WTC11 (cell line): Measurements from ENCODE around the gene FKBP14. TPM values are rescaled to one million over a fixed set of nuclear protein-coding genes. Genes with fewer than 3 reads are reported as not detected.

Experiments used
- ATAC-seq: fragments of 200-7000 bp; cut with Tn5 transposase; 2 replicates; pipeline ENCODE4 v1.10.0; 2021; ENCODE audit warnings: mild to moderate bottlenecking, moderate library complexity
- CTCF ChIA-PET: fragments of 300-600 bp; sonication (Branson Sonifier 250); formaldehyde crosslinking; loops from one replicate; lab custom pipeline; 2021; ENCODE audit warnings: antibody characterized with exemption; lab: Charles Lee
- POLR2A ChIA-PET: fragments of 350-600 bp; sonication (Branson Sonifier 250); formaldehyde crosslinking; loops from one replicate; lab custom pipeline; 2021; ENCODE audit warnings: antibody characterized with exemption; lab: Charles Lee
- DNase-seq: peaks from one replicate; pipeline ENCODE4 v3.0.0; 2021; ENCODE audit warnings: low spot score
- H3K27ac Mint-ChIP-seq: 2 replicates; pipeline ENCODE4 v1.8.0; 2021; ENCODE audit warnings: mixed read lengths
- H3K27me3 Mint-ChIP-seq: 2 replicates; pipeline ENCODE4 v1.8.0; 2021; ENCODE audit warnings: low read depth, mild to moderate bottlenecking, moderate library complexity, mixed read lengths
- H3K36me3 Mint-ChIP-seq: 2 replicates; pipeline ENCODE4 v1.8.0; 2021; ENCODE audit warnings: mixed read lengths
- H3K4me1 Mint-ChIP-seq: 2 replicates; pipeline ENCODE4 v1.8.0; 2022; ENCODE audit warnings: mixed read lengths
- H3K4me3 Mint-ChIP-seq: 2 replicates; pipeline ENCODE4 v1.8.0; 2021; ENCODE audit warnings: mild to moderate bottlenecking, moderate library complexity, mixed read lengths
- H3K9me3 Mint-ChIP-seq: 2 replicates; pipeline ENCODE4 v1.8.0; 2021; ENCODE audit warnings: mixed read lengths
- AFF4 ChIP-seq: sonication (generic); formaldehyde crosslinking; IDR thresholded peaks from 2 replicates; pipeline ENCODE4 v1.8.1; 2023; ENCODE audit warnings: mild to moderate bottlenecking, missing genetic modification reagents, borderline replicate concordance
- AR ChIP-seq: fragments of 250-450 bp; sonication (Bioruptor Pico); IDR thresholded peaks from 2 replicates; pipeline ENCODE4 v1.9.0; 2021; ENCODE audit warnings: mild to moderate bottlenecking
- CREB1 ChIP-seq: sonication (generic); formaldehyde crosslinking; IDR thresholded peaks from 2 replicates; pipeline ENCODE4 v1.8.0; 2023; ENCODE audit warnings: mild to moderate bottlenecking, missing genetic modification reagents
- ERG ChIP-seq: fragments of 250-450 bp; sonication (Bioruptor Pico); IDR thresholded peaks from 2 replicates; pipeline ENCODE4 v1.8.0; 2021; ENCODE audit warnings: mild to moderate bottlenecking
- GRHL2 ChIP-seq: fragments of 250-450 bp; sonication (Bioruptor Pico); IDR thresholded peaks from 2 replicates; pipeline ENCODE4 v1.8.0; 2022; ENCODE audit warnings: mild to moderate bottlenecking, moderate library complexity; ENCODE audit not compliant: insufficient replicate concordance, severe bottlenecking
- MYBL2 ChIP-seq: sonication (generic); formaldehyde crosslinking; IDR thresholded peaks from 2 replicates; pipeline ENCODE4 v1.8.1; 2023; ENCODE audit warnings: mild to moderate bottlenecking, moderate library complexity, missing genetic modification reagents
- PRRX2 ChIP-seq: fragments of 250-450 bp; sonication (Bioruptor Pico); IDR thresholded peaks from 2 replicates; pipeline ENCODE4 v1.8.0; 2021; ENCODE audit warnings: mild to moderate bottlenecking
- RELA ChIP-seq: sonication (generic); formaldehyde crosslinking; IDR thresholded peaks from 2 replicates; pipeline ENCODE4 v1.8.1; 2022; ENCODE audit warnings: missing genetic modification reagents, mild to moderate bottlenecking, borderline replicate concordance
- ZBTB21 ChIP-seq: sonication (generic); formaldehyde crosslinking; IDR thresholded peaks from 2 replicates; pipeline ENCODE4 v1.8.1; 2023; ENCODE audit warnings: mild to moderate bottlenecking, missing genetic modification reagents, borderline replicate concordance
- ZNF121 ChIP-seq: sonication (generic); formaldehyde crosslinking; IDR thresholded peaks from 2 replicates; pipeline ENCODE4 v1.8.0; 2023; ENCODE audit warnings: missing genetic modification reagents
- ZNF263 ChIP-seq: sonication (generic); formaldehyde crosslinking; IDR thresholded peaks from 2 replicates; pipeline ENCODE4 v1.8.1; 2022; ENCODE audit warnings: low read depth, mild to moderate bottlenecking, moderate library complexity, missing genetic modification reagents
- ZNF317 ChIP-seq: sonication (generic); formaldehyde crosslinking; IDR thresholded peaks from 2 replicates; pipeline ENCODE4 v1.8.1; 2023; ENCODE audit warnings: low read depth, mild to moderate bottlenecking, moderate library complexity, missing genetic modification reagents, borderline replicate concordance
- total RNA-seq: library from RNA; stranded (reverse); gene quantifications from 3 replicates; pipeline ENCODE4 v1.2.3, GENCODE V29; 2021
- TF ChIP-seq, protein P1 (sequence below): sonication (generic); formaldehyde crosslinking; IDR thresholded peaks from 2 replicates; pipeline ENCODE4 v1.8.1; 2022; ENCODE audit warnings: low read depth, missing genetic modification reagents, borderline replicate concordance
- TF ChIP-seq, protein P2 (sequence below): sonication (generic); formaldehyde crosslinking; IDR thresholded peaks from 2 replicates; pipeline ENCODE4 v1.8.1; 2023; ENCODE audit warnings: mild to moderate bottlenecking, missing genetic modification reagents
- TF ChIP-seq, protein P3 (sequence below): sonication (generic); formaldehyde crosslinking; IDR thresholded peaks from 2 replicates; pipeline ENCODE4 v1.8.1; 2022; ENCODE audit warnings: low read depth, mild to moderate bottlenecking, moderate library complexity, missing genetic modification reagents, borderline replicate concordance
- TF ChIP-seq, protein P4 (sequence below): sonication (generic); formaldehyde crosslinking; IDR thresholded peaks from 2 replicates; pipeline ENCODE4 v1.8.0; 2023; ENCODE audit warnings: mild to moderate bottlenecking, missing genetic modification reagents

FKBP14 gene
- total RNA-seq, 1 experiment from 2014 or later = 23.0 TPM

DNA sequence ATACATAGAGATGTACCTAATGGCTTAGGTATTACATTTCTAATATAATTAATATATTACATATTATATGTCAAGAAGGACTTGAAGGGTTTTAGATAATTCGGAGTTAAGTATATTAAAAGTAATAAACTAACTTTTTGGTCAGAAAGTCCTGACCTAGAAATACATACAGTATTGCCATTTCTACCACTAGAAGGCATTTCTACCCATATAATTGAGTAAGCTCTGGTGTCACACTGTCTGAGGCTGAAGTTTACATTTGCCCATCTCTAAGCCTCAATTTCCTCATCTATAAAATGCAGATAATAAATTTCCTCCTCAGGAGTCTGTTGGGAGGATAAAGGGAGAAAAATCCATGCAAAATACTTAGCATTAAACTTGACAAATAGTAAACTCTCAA lies 7.1 kb downstream of the FKBP14 start:
- POLR2A ChIA-PET = no interaction called here
- no peak overlapping the region for H3K27ac Mint-ChIP-seq
- H3K27me3 Mint-ChIP-seq = no peaks in the 10 kb centered on the region
- ATAC-seq (no peak), DNase-seq (no peak)
- H3K36me3 Mint-ChIP-seq = peaks cover 35% of the 10 kb centered on the region
- peaks cover 11% of the 10 kb centered on the region for H3K4me1 Mint-ChIP-seq
- TF ChIP-seq ZNF263 (CRISPR knock-in tag) (no peak), ERG (CRISPR knock-in tag) (no peak), AR (CRISPR knock-in tag) (no peak), MYBL2 (no peak), PRRX2 (CRISPR knock-in tag) (no peak), ZNF121 (no peak), GRHL2 (CRISPR knock-in tag) (no peak), ZNF317 (CRISPR knock-in tag) (no peak), AFF4 (no peak), CREB1 (CRISPR knock-in tag) (no peak), ZBTB21 (CRISPR knock-in tag) (no peak), RELA (CRISPR knock-in tag) (no peak)
- TF ChIP-seq, protein P1, sequence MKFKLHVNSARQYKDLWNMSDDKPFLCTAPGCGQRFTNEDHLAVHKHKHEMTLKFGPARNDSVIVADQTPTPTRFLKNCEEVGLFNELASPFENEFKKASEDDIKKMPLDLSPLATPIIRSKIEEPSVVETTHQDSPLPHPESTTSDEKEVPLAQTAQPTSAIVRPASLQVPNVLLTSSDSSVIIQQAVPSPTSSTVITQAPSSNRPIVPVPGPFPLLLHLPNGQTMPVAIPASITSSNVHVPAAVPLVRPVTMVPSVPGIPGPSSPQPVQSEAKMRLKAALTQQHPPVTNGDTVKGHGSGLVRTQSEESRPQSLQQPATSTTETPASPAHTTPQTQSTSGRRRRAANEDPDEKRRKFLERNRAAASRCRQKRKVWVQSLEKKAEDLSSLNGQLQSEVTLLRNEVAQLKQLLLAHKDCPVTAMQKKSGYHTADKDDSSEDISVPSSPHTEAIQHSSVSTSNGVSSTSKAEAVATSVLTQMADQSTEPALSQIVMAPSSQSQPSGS = no peak
- TF ChIP-seq, protein P2, sequence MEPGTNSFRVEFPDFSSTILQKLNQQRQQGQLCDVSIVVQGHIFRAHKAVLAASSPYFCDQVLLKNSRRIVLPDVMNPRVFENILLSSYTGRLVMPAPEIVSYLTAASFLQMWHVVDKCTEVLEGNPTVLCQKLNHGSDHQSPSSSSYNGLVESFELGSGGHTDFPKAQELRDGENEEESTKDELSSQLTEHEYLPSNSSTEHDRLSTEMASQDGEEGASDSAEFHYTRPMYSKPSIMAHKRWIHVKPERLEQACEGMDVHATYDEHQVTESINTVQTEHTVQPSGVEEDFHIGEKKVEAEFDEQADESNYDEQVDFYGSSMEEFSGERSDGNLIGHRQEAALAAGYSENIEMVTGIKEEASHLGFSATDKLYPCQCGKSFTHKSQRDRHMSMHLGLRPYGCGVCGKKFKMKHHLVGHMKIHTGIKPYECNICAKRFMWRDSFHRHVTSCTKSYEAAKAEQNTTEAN (CRISPR knock-in tag) = no peak
- TF ChIP-seq, protein P3, sequence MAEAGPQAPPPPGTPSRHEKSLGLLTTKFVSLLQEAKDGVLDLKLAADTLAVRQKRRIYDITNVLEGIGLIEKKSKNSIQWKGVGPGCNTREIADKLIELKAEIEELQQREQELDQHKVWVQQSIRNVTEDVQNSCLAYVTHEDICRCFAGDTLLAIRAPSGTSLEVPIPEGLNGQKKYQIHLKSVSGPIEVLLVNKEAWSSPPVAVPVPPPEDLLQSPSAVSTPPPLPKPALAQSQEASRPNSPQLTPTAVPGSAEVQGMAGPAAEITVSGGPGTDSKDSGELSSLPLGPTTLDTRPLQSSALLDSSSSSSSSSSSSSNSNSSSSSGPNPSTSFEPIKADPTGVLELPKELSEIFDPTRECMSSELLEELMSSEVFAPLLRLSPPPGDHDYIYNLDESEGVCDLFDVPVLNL (CRISPR knock-in tag) = no peak
- TF ChIP-seq, protein P4, sequence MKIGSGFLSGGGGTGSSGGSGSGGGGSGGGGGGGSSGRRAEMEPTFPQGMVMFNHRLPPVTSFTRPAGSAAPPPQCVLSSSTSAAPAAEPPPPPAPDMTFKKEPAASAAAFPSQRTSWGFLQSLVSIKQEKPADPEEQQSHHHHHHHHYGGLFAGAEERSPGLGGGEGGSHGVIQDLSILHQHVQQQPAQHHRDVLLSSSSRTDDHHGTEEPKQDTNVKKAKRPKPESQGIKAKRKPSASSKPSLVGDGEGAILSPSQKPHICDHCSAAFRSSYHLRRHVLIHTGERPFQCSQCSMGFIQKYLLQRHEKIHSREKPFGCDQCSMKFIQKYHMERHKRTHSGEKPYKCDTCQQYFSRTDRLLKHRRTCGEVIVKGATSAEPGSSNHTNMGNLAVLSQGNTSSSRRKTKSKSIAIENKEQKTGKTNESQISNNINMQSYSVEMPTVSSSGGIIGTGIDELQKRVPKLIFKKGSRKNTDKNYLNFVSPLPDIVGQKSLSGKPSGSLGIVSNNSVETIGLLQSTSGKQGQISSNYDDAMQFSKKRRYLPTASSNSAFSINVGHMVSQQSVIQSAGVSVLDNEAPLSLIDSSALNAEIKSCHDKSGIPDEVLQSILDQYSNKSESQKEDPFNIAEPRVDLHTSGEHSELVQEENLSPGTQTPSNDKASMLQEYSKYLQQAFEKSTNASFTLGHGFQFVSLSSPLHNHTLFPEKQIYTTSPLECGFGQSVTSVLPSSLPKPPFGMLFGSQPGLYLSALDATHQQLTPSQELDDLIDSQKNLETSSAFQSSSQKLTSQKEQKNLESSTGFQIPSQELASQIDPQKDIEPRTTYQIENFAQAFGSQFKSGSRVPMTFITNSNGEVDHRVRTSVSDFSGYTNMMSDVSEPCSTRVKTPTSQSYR (CRISPR knock-in tag) = no peak
- CTCF ChIA-PET = no interaction called here
- no peaks in the 10 kb centered on the region for H3K9me3 Mint-ChIP-seq
- H3K4me3 Mint-ChIP-seq = no peak overlapping the region
